Coronary artery (tissue), 2 donors: Measurements from ENCODE around the gene CHAF1B.

Experiments
- DNase-seq: peaks from one replicate; pipeline ENCODE4 v3.0.0-alpha.2; 2017; ENCODE audit warnings: low spot score
- H3K27ac ChIP-seq, 2 donors: fragments of 200-600 bp; sonication (generic); one replicate each; pipeline ENCODE4 v1.5.1; 2016 to 2019
- H3K4me3 ChIP-seq: fragments of 200-600 bp; sonication (generic); 2 replicates; pipeline ENCODE4 v1.5.1; 2016; ENCODE audit warnings: mild to moderate bottlenecking, moderate library complexity
- CTCF ChIP-seq: fragments of 200-600 bp; sonication (generic); IDR thresholded peaks from one replicate; pipeline ENCODE4 v1.5.1; 2019; ENCODE audit warnings: antibody characterized with exemption

CHAF1B gene

GRCh38 chr21:36434144-36434543 lies 49.0 kb downstream of the CHAF1B start:
- TF ChIP-seq CTCF: no peak
- no peak overlapping the region for H3K27ac ChIP-seq
- no peak overlapping the region for H3K4me3 ChIP-seq
- no peak for DNase-seq

GRCh38 chr21:36436829-36437744 lies 51.9 kb downstream of the CHAF1B start:
- DNase-seq: no peak
- Histone ChIP-seq H3K4me3 (no peak overlapping the region), H3K27ac (no peak overlapping the region)
- no peak for TF ChIP-seq CTCF

- Histone ChIP-seq H3K27ac (no peak overlapping the region), H3K4me3 (no peak overlapping the region)
- no peak for DNase-seq
- TF ChIP-seq CTCF: no peak
Measured at GRCh38 chr21:36437745-36438128, 52.5 kb downstream of the CHAF1B start.

- no peak for TF ChIP-seq CTCF
- H3K27ac ChIP-seq: no peak overlapping the region
- DNase-seq: no peak
- no peak overlapping the region for H3K4me3 ChIP-seq
Measured at GRCh38 chr21:36441715-36442114, 56.5 kb downstream of the CHAF1B start.

GRCh38 chr21:36446301-36446700 lies 61.1 kb downstream of the CHAF1B start:
- no peak for DNase-seq
- Histone ChIP-seq H3K27ac (no peak overlapping the region), H3K4me3 (no peak overlapping the region)
- no peak for TF ChIP-seq CTCF

- TF ChIP-seq CTCF: no peak
- Histone ChIP-seq H3K27ac (no peak overlapping the region), H3K4me3 (no peak overlapping the region)
- no peak for DNase-seq
Measured at GRCh38 chr21:36450511-36450910, 65.3 kb downstream of the CHAF1B start.

GRCh38 chr21:36451506-36451905 lies 66.3 kb downstream of the CHAF1B start:
- no peak overlapping the region for H3K27ac ChIP-seq
- no peak for TF ChIP-seq CTCF
- H3K4me3 ChIP-seq: no peak overlapping the region
- DNase-seq: no peak
